ENCODE measurements around the gene CARMIL1.

CARMIL1 gene

GRCh38 chr6:25249133-25249532, 30.0 kb upstream of the CARMIL1 start:
- H3K36me3 ChIP-seq (ENCODE audit: control insufficient read depth in 2 of 2, insufficient read depth in 2 of 2, low read length in 2 of 2), result no peaks in the 10 kb centered on the region
- no peaks in the 10 kb centered on the region for H3K27me3 ChIP-seq (ENCODE audit: control insufficient read depth in 2 of 2, insufficient read depth in 2 of 2, low read length in 2 of 2)
- no peak overlapping the region for H3K4me3 ChIP-seq (ENCODE audit: low read length in 2 of 2)
- no peaks in the 10 kb centered on the region for H3K4me1 ChIP-seq (ENCODE audit: control insufficient read depth in 2 of 2, insufficient read depth in 2 of 2, low read length in 2 of 2)
- no peak overlapping the region for H3K9ac ChIP-seq (ENCODE audit: low read depth in 1 of 2, low read length in 2 of 2)
- H3K27ac ChIP-seq (ENCODE audit: low read depth in 2 of 2, low read length in 2 of 2), result no peak overlapping the region
- no peaks in the 10 kb centered on the region for H3K9me3 ChIP-seq (ENCODE audit: control insufficient read depth in 2 of 2, low read length in 2 of 2)

DNA sequence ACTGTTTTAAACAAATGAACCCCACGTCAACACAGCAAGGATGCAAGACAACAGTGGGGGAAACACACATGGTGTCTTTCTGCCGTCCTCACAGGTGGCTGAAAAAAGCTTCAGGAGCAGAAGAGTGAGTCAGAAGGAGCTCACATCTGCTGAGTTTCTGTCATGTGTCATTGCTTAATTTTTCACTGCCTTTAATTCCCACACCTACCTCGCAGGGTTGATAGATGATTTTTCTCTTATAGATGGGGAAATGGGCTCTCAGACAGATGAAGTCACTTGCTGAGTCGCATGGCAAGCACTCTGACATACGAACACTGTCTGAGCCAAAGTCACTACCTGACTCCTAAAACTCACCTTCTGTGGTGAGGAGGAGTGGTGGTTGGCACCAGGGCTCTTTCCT, 28.3 kb upstream of the CARMIL1 start:
- H3K36me3 ChIP-seq (ENCODE audit: control insufficient read depth in 2 of 2, insufficient read depth in 2 of 2, low read length in 2 of 2), result no peaks in the 10 kb centered on the region

GRCh38 chr6:25251426-25251825, 27.7 kb upstream of the CARMIL1 start:
- H3K36me3 ChIP-seq (ENCODE audit: control insufficient read depth in 2 of 2, insufficient read depth in 2 of 2, low read length in 2 of 2), result no peaks in the 10 kb centered on the region
- no peak overlapping the region for H3K27ac ChIP-seq (ENCODE audit: low read depth in 2 of 2, low read length in 2 of 2)
- no peak overlapping the region for H3K4me3 ChIP-seq (ENCODE audit: low read length in 2 of 2)
- no peak overlapping the region for H3K9ac ChIP-seq (ENCODE audit: low read depth in 1 of 2, low read length in 2 of 2)
- no peaks in the 10 kb centered on the region for H3K4me1 ChIP-seq (ENCODE audit: control insufficient read depth in 2 of 2, insufficient read depth in 2 of 2, low read length in 2 of 2)
- no peaks in the 10 kb centered on the region for H3K27me3 ChIP-seq (ENCODE audit: control insufficient read depth in 2 of 2, insufficient read depth in 2 of 2, low read length in 2 of 2)
- no peaks in the 10 kb centered on the region for H3K9me3 ChIP-seq (ENCODE audit: control insufficient read depth in 2 of 2, low read length in 2 of 2)

More for the DNA sequence above, 28.3 kb upstream of the CARMIL1 start:
- Histone ChIP-seq H3K9ac (ENCODE audit: low read depth in 1 of 2, low read length in 2 of 2) (no peak overlapping the region), H3K4me1 (ENCODE audit: control insufficient read depth in 2 of 2, insufficient read depth in 2 of 2, low read length in 2 of 2) (no peaks in the 10 kb centered on the region), H3K27me3 (ENCODE audit: control insufficient read depth in 2 of 2, insufficient read depth in 2 of 2, low read length in 2 of 2) (no peaks in the 10 kb centered on the region), H3K4me3 (ENCODE audit: low read length in 2 of 2) (no peak overlapping the region), H3K27ac (ENCODE audit: low read depth in 2 of 2, low read length in 2 of 2) (no peak overlapping the region), H3K9me3 (ENCODE audit: control insufficient read depth in 2 of 2, low read length in 2 of 2) (no peaks in the 10 kb centered on the region)

GRCh38 chr6:25253351-25253750, 25.8 kb upstream of the CARMIL1 start:
- Histone ChIP-seq H3K27me3 (ENCODE audit: control insufficient read depth in 2 of 2, insufficient read depth in 2 of 2, low read length in 2 of 2) (no peaks in the 10 kb centered on the region), H3K9ac (ENCODE audit: low read depth in 1 of 2, low read length in 2 of 2) (no peak overlapping the region), H3K4me1 (ENCODE audit: control insufficient read depth in 2 of 2, insufficient read depth in 2 of 2, low read length in 2 of 2) (no peaks in the 10 kb centered on the region), H3K27ac (ENCODE audit: low read depth in 2 of 2, low read length in 2 of 2) (no peak overlapping the region), H3K4me3 (ENCODE audit: low read length in 2 of 2) (no peak overlapping the region), H3K9me3 (ENCODE audit: control insufficient read depth in 2 of 2, low read length in 2 of 2) (no peaks in the 10 kb centered on the region), H3K36me3 (ENCODE audit: control insufficient read depth in 2 of 2, insufficient read depth in 2 of 2, low read length in 2 of 2) (no peaks in the 10 kb centered on the region)

DNA sequence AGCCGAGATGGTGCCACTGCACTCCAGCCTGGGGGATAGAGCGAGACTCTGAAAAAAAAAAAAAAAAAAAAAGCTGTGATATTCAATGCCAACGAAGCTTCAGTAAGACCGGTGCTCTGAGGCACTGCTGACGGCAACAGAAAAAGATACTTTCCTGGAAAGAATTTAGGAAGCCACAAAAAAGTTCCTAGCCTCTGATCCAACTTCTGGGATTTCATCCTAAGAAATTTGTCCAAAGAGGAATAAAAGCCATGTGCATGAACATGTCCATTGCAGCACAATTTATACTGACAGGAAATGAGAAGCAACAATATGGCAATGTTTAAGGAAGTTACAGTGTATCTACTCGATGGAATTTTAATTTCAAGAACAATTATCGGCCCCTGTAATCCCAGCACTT, 24.5 kb upstream of the CARMIL1 start:
- no peak overlapping the region for H3K4me3 ChIP-seq (ENCODE audit: low read length in 2 of 2)
- H3K9me3 ChIP-seq (ENCODE audit: control insufficient read depth in 2 of 2, low read length in 2 of 2), result no peaks in the 10 kb centered on the region
- H3K9ac ChIP-seq (ENCODE audit: low read depth in 1 of 2, low read length in 2 of 2), result no peak overlapping the region
- no peaks in the 10 kb centered on the region for H3K36me3 ChIP-seq (ENCODE audit: control insufficient read depth in 2 of 2, insufficient read depth in 2 of 2, low read length in 2 of 2)
- no peaks in the 10 kb centered on the region for H3K27me3 ChIP-seq (ENCODE audit: control insufficient read depth in 2 of 2, insufficient read depth in 2 of 2, low read length in 2 of 2)
- no peak overlapping the region for H3K27ac ChIP-seq (ENCODE audit: low read depth in 2 of 2, low read length in 2 of 2)
- H3K4me1 ChIP-seq (ENCODE audit: control insufficient read depth in 2 of 2, insufficient read depth in 2 of 2, low read length in 2 of 2), result no peaks in the 10 kb centered on the region

DNA sequence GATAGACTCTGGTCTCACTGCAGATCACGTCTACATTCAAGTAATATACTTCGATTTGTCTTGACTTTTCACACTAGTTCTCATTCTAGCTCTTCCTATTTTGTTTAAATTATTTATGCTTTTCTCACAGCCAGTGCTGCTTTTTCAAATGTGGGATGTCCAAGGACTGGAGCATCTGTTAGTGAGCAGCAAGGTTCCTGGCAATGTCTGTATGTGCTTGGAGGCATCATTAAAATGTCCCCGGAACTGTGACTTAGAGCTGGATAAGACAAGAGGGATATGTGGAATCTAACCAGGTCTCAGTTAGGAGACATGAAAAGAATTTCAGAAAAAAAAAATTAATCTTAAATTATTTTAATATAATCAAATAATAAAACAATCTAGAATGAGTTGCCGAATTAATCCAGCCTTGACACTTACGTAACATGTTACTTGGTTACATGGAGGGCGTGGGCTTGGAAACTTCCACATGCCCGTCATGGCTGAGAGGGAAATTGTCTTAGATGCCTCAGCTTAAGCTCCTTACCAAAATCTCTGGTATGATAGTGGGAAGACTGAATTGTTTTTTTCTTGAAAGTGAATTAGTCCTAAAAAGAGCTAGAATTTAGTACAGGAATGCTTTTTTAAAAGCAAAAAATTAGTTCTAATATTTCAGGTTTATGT, 21.4 kb upstream of the CARMIL1 start:
- no peaks in the 10 kb centered on the region for H3K4me1 ChIP-seq (ENCODE audit: control insufficient read depth in 2 of 2, insufficient read depth in 2 of 2, low read length in 2 of 2)
- H3K27me3 ChIP-seq (ENCODE audit: control insufficient read depth in 2 of 2, insufficient read depth in 2 of 2, low read length in 2 of 2), result no peaks in the 10 kb centered on the region
- H3K4me3 ChIP-seq (ENCODE audit: low read length in 2 of 2), result no peak overlapping the region
- H3K27ac ChIP-seq (ENCODE audit: low read depth in 2 of 2, low read length in 2 of 2), result no peak overlapping the region
- H3K36me3 ChIP-seq (ENCODE audit: control insufficient read depth in 2 of 2, insufficient read depth in 2 of 2, low read length in 2 of 2), result no peaks in the 10 kb centered on the region
- H3K9ac ChIP-seq (ENCODE audit: low read depth in 1 of 2, low read length in 2 of 2), result no peak overlapping the region
- no peaks in the 10 kb centered on the region for H3K9me3 ChIP-seq (ENCODE audit: control insufficient read depth in 2 of 2, low read length in 2 of 2)

DNA sequence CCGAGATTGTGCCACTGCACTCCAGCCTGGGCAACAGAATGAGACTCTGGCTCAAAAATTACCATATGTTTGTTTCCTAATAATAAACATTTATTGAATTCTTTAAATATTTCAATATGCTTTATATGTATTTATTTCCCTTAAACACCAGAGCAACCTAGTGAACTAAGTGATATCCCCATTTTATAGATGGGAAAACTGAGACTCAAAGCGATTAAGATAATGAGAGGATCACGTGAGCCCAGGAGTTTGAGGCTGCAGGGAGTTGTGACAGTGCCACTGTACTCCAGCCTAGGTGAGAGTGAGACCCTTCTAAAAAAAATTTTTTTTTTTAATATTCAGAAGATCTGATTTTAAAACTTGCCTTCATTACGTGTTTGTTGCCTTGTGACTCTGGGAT, 19.4 kb upstream of the CARMIL1 start:
- H3K4me1 ChIP-seq (ENCODE audit: control insufficient read depth in 2 of 2, insufficient read depth in 2 of 2, low read length in 2 of 2), result no peaks in the 10 kb centered on the region
- no peaks in the 10 kb centered on the region for H3K27me3 ChIP-seq (ENCODE audit: control insufficient read depth in 2 of 2, insufficient read depth in 2 of 2, low read length in 2 of 2)
- no peak overlapping the region for H3K9ac ChIP-seq (ENCODE audit: low read depth in 1 of 2, low read length in 2 of 2)
- no peak overlapping the region for H3K4me3 ChIP-seq (ENCODE audit: low read length in 2 of 2)
- H3K9me3 ChIP-seq (ENCODE audit: control insufficient read depth in 2 of 2, low read length in 2 of 2), result no peaks in the 10 kb centered on the region
- no peaks in the 10 kb centered on the region for H3K36me3 ChIP-seq (ENCODE audit: control insufficient read depth in 2 of 2, insufficient read depth in 2 of 2, low read length in 2 of 2)
- H3K27ac ChIP-seq (ENCODE audit: low read depth in 2 of 2, low read length in 2 of 2), result no peak overlapping the region

- Histone ChIP-seq H3K9ac (ENCODE audit: low read depth in 1 of 2, low read length in 2 of 2) (no peak overlapping the region), H3K36me3 (ENCODE audit: control insufficient read depth in 2 of 2, insufficient read depth in 2 of 2, low read length in 2 of 2) (no peaks in the 10 kb centered on the region), H3K4me3 (ENCODE audit: low read length in 2 of 2) (no peak overlapping the region), H3K9me3 (ENCODE audit: control insufficient read depth in 2 of 2, low read length in 2 of 2) (no peaks in the 10 kb centered on the region), H3K27ac (ENCODE audit: low read depth in 2 of 2, low read length in 2 of 2) (no peak overlapping the region), H3K27me3 (ENCODE audit: control insufficient read depth in 2 of 2, insufficient read depth in 2 of 2, low read length in 2 of 2) (no peaks in the 10 kb centered on the region), H3K4me1 (ENCODE audit: control insufficient read depth in 2 of 2, insufficient read depth in 2 of 2, low read length in 2 of 2) (no peaks in the 10 kb centered on the region)
These were observed 15.5 kb upstream of the CARMIL1 start for GRCh38 chr6:25263657-25264056.

DNA sequence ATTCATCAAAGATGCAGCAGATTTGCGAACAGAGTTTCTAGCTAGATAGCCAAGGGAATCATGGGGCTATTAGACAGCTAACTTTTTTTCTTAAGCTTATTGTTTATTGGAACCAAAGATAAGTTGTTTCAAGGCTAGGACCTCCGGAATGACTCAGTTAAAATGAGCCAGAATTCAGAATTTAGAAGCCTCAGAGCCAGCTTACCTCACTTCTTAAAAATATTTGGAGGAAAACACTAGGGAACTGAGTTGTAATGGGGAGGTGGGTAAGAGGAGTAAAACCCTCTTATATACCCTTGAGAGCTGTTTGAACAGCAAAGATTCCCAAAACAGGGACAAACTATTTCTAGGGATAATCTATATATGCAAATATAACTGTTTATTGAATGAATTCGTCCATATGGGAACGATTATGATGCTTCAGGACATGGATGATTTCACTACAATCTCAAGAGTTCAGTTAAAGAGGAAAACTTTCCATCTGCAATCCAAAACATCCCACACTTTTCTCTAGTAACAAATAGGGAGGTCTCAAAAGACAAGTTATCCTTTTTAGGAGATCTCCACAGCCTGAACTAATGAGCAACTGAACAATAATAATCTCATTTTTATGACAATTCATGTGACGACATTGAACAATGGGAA, 12.6 kb upstream of the CARMIL1 start:
- no peak overlapping the region for H3K27ac ChIP-seq (ENCODE audit: low read depth in 2 of 2, low read length in 2 of 2)
- H3K9ac ChIP-seq (ENCODE audit: low read depth in 1 of 2, low read length in 2 of 2), result no peak overlapping the region
- H3K4me3 ChIP-seq (ENCODE audit: low read length in 2 of 2), result no peak overlapping the region
- no peaks in the 10 kb centered on the region for H3K4me1 ChIP-seq (ENCODE audit: control insufficient read depth in 2 of 2, insufficient read depth in 2 of 2, low read length in 2 of 2)
- H3K36me3 ChIP-seq (ENCODE audit: control insufficient read depth in 2 of 2, insufficient read depth in 2 of 2, low read length in 2 of 2), result no peaks in the 10 kb centered on the region
- H3K9me3 ChIP-seq (ENCODE audit: control insufficient read depth in 2 of 2, low read length in 2 of 2), result no peaks in the 10 kb centered on the region
- H3K27me3 ChIP-seq (ENCODE audit: control insufficient read depth in 2 of 2, insufficient read depth in 2 of 2, low read length in 2 of 2), result no peaks in the 10 kb centered on the region

- Histone ChIP-seq H3K36me3 (ENCODE audit: control insufficient read depth in 2 of 2, insufficient read depth in 2 of 2, low read length in 2 of 2) (no peaks in the 10 kb centered on the region), H3K9me3 (ENCODE audit: control insufficient read depth in 2 of 2, low read length in 2 of 2) (no peaks in the 10 kb centered on the region), H3K9ac (ENCODE audit: low read depth in 1 of 2, low read length in 2 of 2) (no peak overlapping the region), H3K4me3 (ENCODE audit: low read length in 2 of 2) (no peak overlapping the region), H3K27ac (ENCODE audit: low read depth in 2 of 2, low read length in 2 of 2) (no peak overlapping the region), H3K27me3 (ENCODE audit: control insufficient read depth in 2 of 2, insufficient read depth in 2 of 2, low read length in 2 of 2) (no peaks in the 10 kb centered on the region), H3K4me1 (ENCODE audit: control insufficient read depth in 2 of 2, insufficient read depth in 2 of 2, low read length in 2 of 2) (no peaks in the 10 kb centered on the region)
These were observed 11.5 kb upstream of the CARMIL1 start for GRCh38 chr6:25267662-25268061.
